ENCODE results near the gene KRT81. TPM values are rescaled to one million over a fixed set of nuclear protein-coding genes. Genes with fewer than 3 reads are reported as not detected.
"Not testable (repeated sequence)": the region's sequence is repeated elsewhere in the genome, so short reads cannot be mapped to it uniquely, and the experiment has no call there.

The KRT81 gene
- polyA plus RNA-seq, 3 donors = not detected

DNA sequence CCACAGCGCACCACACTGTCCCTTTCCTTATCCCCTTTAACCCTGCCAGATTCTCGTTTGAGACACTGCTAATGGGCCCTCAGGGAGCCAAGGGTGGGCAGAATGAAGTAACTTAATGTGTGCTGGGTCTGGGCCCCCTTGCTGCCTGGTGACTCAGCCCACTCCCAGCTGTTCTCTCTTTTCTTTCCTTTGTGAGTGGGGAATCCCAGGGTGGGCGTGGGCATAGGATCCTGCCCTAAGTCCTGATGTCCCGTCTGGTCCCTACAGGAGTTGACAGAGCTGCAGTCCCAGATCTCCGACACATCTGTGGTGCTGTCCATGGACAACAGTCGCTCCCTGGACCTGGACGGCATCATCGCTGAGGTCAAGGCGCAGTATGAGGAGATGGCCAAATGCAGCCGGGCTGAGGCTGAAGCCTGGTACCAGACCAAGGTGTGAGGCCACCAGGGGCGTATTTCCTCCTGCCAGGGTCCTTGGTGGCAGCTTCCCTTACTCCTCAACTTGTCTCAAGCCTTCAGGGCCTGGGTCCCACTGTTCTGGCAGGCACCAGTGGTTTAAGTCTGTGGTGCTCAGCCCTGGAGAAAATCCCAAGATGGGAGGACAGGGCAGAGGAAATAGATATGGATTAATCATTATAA lies 50.0 kb downstream of the KRT81 start:
- H3K27me3 Mint-ChIP-seq (ENCODE audit: low read depth in 3 of 3) = peaks cover 7 to 18% (median 18%) of the 10 kb centered on the region in 3 donors
- WGBS (ENCODE audit: insufficient coverage) = 95% methylated on average over 7 of the region's 11 CpGs
- H3K27ac ChIP-seq (ENCODE audit: low read depth in 1 of 2, low read length in 2 of 2) = no peak overlapping the region

DNA sequence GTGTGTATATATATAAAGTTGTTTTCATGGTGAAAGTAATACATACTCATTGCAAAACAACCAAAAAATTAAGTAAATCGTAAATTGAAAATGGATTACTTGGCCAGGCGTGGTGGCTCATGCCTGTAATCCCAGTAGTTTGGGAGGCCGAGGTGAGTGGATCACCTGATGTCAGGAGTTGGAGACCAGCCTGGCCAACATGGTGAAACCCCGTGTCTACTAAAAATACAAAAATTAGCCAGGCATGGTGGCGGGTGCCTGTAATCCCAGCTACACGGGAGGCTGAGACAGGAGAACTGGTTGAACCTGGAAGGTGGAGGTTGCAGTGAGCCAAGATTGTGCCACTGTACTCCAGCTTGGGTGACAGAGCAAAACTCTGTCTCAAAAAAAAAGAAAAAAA lies 51.1 kb downstream of the KRT81 start:
- H3K4me1 ChIP-seq (ENCODE audit: control insufficient read depth in 1 of 2, insufficient read depth in 2 of 2, low read length in 2 of 2) = peaks cover 23 to 34% of the 10 kb centered on the region in 2 donors
- H3K9me3 Mint-ChIP-seq; H3K9me3 ChIP-seq (replicated peaks in 1 of 2; ENCODE audit: control insufficient read depth in 1 of 2, insufficient read depth in 1 of 2, low read length in 2 of 2); H4K20me1 ChIP-seq (ENCODE audit: insufficient read depth, low read length); H3K27me3 ChIP-seq (ENCODE audit: control insufficient read depth in 2 of 2, insufficient read depth in 2 of 2, low read length in 2 of 2); H3K36me3 Mint-ChIP-seq; H3K4me3 ChIP-seq (replicated peaks in 1 of 3; ENCODE audit: low read depth in 2 of 3, low read length in 3 of 3); H3K9ac ChIP-seq (ENCODE audit: insufficient read depth, low read length, poor library complexity, severe bottlenecking); H3K79me2 ChIP-seq (ENCODE audit: insufficient read depth, low read length); intact Hi-C loops (cut with micrococcal nuclease); H3K36me3 ChIP-seq (replicated peaks in 1 of 2; ENCODE audit: control insufficient read depth in 1 of 2, insufficient read depth in 2 of 2, low read length in 2 of 2); H2AFZ ChIP-seq (ENCODE audit: insufficient read depth, low read depth, low read length, poor library complexity, severe bottlenecking); H3K27ac Mint-ChIP-seq; DNase-seq; H3K4me3 Mint-ChIP-seq; H3K4me2 ChIP-seq (replicated peaks; ENCODE audit: extremely low read depth, low read length, poor library complexity, severe bottlenecking); H3K27ac ChIP-seq (ENCODE audit: low read depth in 1 of 2, low read length in 2 of 2): not testable (repeated sequence)
- peaks cover 9 to 17% (median 17%) of the 10 kb centered on the region in 3 donors for H3K27me3 Mint-ChIP-seq (ENCODE audit: low read depth in 3 of 3)
- peaks cover 37% of the 10 kb centered on the region for H3K4me1 Mint-ChIP-seq
- WGBS (ENCODE audit: insufficient coverage) = 100% methylated on average over 4 of the region's 6 CpGs

More for the DNA sequence above, 50.0 kb downstream of the KRT81 start:
- Mint-ChIP-seq H3K4me1 (peaks cover 36% of the 10 kb centered on the region), H3K4me3 (no peak overlapping the region), H3K9me3 (peaks cover 0 to 4% (median 0%) of the 10 kb centered on the region in 7 donors), H3K27ac (no peak overlapping the region), H3K36me3 (peaks cover 2 to 5% of the 10 kb centered on the region in 2 donors)
- Histone ChIP-seq H4K20me1 (ENCODE audit: insufficient read depth, low read length) (no peaks in the 10 kb centered on the region), H3K9me3 (replicated peaks in 1 of 2; ENCODE audit: control insufficient read depth in 1 of 2, insufficient read depth in 1 of 2, low read length in 2 of 2) (no peaks in the 10 kb centered on the region), H3K4me2 (replicated peaks; ENCODE audit: extremely low read depth, low read length, poor library complexity, severe bottlenecking) (no peak overlapping the region), H3K27me3 (ENCODE audit: control insufficient read depth in 2 of 2, insufficient read depth in 2 of 2, low read length in 2 of 2) (no peaks in the 10 kb centered on the region), H2AFZ (ENCODE audit: insufficient read depth, low read depth, low read length, poor library complexity, severe bottlenecking) (no peak overlapping the region), H3K4me1 (ENCODE audit: control insufficient read depth in 1 of 2, insufficient read depth in 2 of 2, low read length in 2 of 2) (peaks cover 23 to 35% of the 10 kb centered on the region in 2 donors), H3K36me3 (replicated peaks in 1 of 2; ENCODE audit: control insufficient read depth in 1 of 2, insufficient read depth in 2 of 2, low read length in 2 of 2) (no peaks in the 10 kb centered on the region), H3K4me3 (replicated peaks in 1 of 3; ENCODE audit: low read depth in 2 of 3, low read length in 3 of 3) (no peak overlapping the region), H3K79me2 (ENCODE audit: insufficient read depth, low read length) (no peaks in the 10 kb centered on the region), H3K9ac (ENCODE audit: insufficient read depth, low read length, poor library complexity, severe bottlenecking) (no peak overlapping the region)
- peak in 1 of 3 donors; percentile 42 for DNase-seq
- intact Hi-C loops (cut with micrococcal nuclease) = no loop called here
- TF ChIP-seq, protein P1, sequence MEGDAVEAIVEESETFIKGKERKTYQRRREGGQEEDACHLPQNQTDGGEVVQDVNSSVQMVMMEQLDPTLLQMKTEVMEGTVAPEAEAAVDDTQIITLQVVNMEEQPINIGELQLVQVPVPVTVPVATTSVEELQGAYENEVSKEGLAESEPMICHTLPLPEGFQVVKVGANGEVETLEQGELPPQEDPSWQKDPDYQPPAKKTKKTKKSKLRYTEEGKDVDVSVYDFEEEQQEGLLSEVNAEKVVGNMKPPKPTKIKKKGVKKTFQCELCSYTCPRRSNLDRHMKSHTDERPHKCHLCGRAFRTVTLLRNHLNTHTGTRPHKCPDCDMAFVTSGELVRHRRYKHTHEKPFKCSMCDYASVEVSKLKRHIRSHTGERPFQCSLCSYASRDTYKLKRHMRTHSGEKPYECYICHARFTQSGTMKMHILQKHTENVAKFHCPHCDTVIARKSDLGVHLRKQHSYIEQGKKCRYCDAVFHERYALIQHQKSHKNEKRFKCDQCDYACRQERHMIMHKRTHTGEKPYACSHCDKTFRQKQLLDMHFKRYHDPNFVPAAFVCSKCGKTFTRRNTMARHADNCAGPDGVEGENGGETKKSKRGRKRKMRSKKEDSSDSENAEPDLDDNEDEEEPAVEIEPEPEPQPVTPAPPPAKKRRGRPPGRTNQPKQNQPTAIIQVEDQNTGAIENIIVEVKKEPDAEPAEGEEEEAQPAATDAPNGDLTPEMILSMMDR (IDR thresholded peaks at IDR 0.05) = no peak

All from CD14-positive monocyte (primary cell).